Activated gamma-delta T cell treated with anti-CD3 and anti-CD28 coated beads, Interleukin-2, amount 50 U/mL, for 16 hours (primary cell): Measurements from ENCODE around the gene ZFHX3.

ENCODE experiments used
- DNase-seq: peaks from one replicate; pipeline ENCODE4 v3.0.0-alpha.2; 2020; ENCODE audit warnings: low read depth

Gene ZFHX3

DNA sequence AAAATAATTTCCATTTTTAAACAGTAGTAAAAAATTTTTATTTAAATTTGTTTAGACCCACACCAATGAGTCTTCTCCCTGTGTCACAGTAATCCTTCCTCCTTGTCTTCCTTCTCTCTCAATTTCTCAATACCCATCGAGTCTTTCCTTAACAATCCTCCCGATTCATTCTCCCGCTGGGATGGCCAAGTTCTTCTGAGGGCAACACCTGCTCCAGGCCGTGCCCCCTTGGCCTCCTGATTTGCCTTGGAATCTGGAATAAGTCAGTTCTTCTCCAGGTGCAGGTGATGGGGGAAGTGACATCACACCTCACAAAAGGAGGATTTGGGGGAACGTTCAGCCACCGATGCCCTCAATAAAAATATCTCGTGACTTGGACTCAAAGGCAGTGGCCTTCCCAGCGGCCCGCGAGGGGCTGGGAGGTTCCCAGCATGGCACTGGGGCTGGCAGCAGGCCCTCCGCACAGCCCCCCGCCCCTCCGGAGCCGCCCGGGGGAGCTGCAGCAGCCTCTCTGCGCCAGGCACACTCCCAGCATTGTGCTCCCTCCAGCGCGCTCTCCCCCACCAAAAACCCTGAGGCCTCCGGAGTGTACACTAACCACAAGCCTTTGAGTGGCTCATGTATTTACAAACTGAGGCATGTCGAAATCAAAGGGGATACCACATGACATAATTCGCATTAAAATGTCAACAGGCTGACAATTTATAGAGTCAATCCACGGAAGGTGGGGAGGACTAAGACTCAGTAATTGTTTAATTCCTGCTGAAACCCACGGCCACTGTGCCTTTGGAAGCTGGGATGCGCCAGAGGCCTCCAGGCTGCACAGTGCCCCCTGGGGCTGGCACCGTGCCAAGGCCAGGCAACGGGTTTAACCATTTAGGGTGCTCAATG lies 120.5 kb downstream of the ZFHX3 start:
- no peak for DNase-seq

DNA sequence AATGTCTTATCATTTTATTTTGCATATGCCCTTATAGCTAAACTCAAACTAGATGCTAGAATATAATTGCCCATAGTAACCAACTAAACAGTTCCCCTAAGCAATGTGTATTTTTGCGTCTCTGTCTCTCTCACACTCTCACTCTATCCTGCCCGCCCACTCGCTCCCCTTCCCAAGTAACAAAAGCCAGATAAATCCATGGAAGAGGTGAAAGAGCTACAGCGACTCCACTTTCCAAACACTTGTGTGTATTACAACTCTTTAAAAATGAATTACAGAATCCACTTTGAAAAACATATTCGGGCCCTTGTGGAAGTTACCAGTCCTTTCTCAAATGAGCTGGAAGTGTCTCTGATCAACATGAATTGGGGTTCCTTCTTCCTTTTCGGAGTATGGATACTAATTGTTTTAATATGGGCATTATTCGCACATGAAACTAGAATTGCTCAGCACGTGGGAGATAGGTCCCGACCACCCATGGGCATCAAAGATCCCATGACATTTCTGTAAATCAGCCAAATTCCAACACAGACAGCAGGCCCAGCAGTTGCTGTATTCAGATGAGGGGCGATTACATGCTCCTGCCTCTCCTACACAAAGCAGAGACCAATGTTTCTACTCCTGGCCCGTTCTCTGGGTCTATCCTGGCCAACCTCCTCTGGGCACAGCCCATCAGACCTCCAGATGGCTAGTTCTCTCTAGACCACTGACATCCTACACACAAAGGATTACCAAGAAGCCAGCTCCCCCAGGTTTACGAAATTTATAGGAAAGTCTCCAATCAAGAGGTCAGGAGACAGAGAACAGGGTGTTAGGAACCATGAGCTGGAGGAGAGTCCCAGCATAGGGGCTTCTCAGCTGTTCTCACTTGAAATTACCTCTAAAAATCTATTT lies 121.5 kb downstream of the ZFHX3 start:
- no peak for DNase-seq

DNA sequence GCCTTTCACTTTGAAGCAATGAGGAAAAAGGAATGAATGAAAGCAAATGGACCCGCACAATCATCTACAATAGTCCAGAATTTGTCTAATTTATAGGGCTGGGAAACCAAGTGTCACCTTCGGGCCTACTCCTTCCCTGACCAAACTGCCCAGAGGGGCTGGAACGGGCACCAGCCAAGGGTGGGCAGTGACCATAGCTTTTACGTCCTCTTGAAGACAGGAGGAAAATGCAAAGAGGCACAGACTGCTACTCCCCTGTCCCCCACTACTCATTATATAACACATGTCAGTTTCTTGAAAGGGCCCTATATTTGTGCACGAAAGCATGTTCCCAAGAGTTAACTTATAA lies 122.3 kb downstream of the ZFHX3 start:
- no peak for DNase-seq

DNA sequence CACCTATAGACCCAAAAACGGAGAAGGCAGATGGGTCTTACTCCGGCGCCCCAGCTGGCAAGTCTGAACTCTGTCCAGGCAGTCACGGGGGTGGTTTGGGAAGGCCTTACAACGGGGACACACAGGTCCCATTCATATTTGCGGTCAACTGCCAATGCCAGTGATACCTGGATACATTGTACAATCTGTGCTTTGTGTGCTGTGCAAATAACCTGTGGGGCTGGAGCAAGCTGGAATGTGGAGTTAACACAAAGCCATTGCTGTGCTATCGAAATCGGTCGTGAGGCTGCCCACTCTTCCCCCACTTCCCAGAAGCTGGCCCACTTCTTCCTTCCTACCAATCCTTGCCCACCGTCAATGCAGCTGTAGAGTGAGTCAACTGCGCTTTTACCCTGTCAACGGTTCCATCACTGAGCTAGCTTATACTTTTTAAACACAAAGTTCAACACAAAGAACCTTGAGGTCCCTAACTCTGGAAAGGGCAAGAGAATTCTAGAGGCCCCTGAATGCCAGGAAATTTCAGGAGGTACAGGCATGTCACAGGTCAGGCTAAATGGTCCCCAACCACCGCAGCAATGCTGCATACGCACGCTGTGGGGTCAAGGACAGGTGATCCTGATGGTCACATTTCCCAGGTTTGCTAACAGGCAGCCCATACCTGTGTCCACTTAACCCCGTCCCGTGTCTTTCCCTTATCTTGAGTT lies 122.8 kb downstream of the ZFHX3 start:
- DNase-seq, result no peak

- no peak for DNase-seq
These were observed 123.4 kb downstream of the ZFHX3 start for GRCh38 chr16:72924537-72924926.

DNA sequence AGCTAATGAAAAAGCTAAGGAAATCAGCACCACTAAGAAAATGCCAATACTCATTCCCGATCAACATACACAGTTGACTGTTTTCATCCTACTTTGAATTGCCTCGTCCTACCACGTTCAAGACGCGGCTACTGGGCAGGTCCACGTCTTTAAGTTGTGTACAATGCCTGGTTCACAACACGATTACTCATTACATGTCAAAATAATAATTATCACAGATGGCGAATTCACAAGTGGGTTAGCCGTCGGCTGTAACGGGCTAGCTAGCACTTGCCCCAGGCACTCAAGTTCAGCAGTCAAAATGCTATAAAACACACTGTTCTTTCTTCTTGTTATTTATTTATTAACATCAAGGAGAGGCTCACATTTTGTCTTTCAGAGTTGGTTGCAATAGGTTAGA lies 124.2 kb downstream of the ZFHX3 start:
- DNase-seq, result no peak

DNA sequence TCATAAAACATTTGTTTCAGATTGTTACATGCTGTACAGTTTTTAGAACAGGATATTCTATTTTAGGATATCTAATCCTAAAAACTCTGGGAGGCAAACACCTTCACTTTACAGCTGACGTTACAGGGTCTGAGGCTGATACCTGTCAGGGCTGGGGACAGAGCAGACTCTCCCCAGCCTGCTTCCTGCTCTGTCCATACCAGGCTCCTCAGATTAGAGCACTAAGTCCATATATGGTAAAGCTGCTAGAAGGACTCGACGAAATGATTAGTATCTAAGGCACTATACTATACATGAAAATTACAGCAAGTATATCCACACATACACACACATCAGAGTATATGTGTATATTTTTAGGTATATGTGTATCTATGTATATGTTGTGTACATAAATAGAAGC lies 125.2 kb downstream of the ZFHX3 start:
- no peak for DNase-seq

DNA sequence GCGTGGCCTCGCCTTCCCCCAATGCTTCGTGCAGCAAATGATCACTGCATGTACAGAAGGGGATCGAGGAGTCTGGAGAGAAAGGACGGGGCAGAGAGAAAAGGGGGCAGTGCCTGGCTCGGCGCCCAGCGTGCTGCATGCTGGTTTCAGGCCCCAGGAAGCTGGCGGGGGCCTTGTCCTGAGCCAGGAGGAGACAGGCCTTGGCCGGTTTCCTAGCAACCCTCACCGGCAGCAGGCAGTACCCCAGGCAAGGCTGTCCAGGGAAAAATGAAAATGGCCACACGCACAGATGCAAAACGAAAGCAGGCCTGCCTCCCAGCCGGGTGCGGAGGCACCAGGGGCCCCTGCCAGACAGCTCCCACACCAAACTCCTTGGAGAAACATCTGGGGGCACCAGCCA lies 126.3 kb downstream of the ZFHX3 start:
- DNase-seq, result no peak

DNA sequence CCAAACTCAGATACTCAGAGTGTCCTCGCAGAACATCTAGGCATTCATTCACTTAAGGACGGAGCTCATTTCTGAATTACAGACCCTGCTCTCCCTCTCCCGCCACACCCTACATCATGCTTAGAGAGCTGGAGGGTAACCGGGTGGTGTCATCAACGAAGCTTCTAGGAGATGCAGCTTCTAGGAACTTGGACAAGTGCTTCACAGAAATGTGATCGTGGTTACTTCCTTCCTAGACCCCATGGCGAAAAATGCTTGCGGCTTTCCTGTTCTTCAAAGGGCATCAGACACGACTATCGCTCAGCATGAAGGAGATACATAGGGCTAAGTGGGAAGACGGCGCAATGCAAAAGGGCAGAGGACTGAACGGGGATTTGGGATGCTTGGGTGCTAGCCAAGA lies 126.8 kb downstream of the ZFHX3 start:
- DNase-seq, result no peak

DNA sequence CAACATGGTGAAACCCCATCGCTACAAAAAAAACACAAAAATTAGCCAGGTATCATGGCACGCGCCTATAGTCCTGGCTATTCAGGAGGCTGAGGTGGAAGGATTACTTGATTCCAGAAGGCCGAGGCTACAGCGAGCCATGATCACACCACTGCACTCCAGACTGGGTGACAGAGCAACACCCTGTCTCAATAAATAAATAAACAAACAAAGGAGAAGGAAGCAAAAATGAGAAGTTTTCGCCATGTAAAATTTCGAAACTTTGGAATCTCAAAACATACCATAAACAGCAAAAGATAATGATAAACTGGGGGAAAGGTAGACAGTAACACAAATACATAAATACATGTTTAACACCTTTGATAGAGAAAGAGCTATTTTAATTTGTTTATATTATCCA lies 130.9 kb downstream of the ZFHX3 start:
- DNase-seq, result no peak

DNA sequence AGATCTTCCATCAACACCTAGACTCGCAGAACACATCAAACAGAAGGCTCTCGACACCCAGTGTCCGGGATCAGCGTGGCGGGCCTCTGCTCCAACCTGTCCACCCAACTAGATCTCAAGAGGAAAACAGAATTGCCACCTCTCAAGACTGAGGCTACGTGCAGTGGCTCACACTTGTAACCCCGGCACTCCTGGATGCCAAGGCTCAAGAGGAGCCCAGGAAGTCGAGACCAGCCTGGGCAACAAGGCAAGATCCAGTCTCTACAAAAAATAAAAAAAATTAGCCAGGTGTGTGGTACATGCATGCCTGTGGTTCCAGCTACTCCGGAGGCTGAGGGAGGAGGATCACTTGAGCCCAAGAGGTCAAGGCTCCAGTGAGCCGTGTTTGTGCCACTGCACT lies 132.6 kb downstream of the ZFHX3 start:
- DNase-seq, result no peak

DNA sequence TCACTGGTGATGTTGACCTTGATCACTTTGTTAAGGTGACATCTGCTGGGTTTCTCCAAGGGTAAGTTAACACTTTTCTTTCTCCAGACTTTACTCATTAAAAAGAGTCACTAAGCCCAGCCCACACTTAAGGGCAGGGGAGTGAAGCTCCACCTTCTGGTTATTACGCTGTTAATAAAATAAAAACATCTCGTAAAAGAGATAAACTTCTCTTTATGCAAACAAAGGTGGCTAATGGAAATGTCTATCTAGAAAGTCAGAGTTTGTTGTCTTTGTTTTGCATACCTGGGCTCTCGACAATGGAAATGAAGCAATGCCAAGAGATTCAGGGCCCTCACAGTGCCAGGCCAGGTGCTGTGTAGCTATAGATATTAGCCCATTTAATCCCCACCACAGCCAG lies 134.4 kb downstream of the ZFHX3 start:
- DNase-seq, result no peak

DNA sequence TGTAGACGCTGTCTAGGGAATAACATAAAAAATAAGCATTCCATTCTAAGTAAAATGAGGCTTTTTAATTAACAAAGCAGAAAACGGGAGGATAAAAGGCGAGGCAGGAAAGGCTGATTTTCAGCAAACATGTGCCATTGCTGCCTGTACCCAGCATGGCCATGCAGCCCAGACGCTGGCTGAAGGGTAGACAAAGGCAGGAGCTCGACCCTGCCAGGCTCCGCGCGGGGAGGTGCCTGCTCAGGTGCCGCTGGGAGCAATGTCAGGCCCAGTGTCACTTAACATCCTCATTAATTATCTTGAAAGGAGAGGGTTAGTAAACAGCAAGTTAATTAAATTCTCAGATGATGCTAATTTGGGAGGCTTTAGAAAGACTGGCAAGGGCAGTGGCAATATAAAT lies 136.0 kb downstream of the ZFHX3 start:
- no peak for DNase-seq

GRCh38 chr16:72910875-72911274 lies 137.1 kb downstream of the ZFHX3 start:
- DNase-seq, result no peak

DNA sequence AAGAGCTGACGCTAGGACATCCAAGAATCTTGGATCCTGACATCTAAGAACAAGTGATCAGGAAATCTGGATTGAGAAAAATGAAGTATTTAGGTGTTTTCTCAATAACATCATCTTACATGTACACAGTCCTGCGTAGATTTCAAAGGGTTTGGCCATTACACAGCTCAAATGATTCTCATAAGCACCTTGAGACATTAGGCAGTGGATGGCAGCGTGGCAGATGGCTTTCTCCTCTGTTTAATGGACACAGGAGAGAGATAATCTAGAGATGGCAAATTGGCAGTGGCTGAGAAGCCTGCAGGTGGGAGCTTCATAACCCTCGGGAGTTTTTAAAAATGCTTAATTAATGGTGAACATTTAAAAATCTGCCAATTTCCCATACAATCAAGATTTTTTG lies 137.5 kb downstream of the ZFHX3 start:
- no peak for DNase-seq

DNA sequence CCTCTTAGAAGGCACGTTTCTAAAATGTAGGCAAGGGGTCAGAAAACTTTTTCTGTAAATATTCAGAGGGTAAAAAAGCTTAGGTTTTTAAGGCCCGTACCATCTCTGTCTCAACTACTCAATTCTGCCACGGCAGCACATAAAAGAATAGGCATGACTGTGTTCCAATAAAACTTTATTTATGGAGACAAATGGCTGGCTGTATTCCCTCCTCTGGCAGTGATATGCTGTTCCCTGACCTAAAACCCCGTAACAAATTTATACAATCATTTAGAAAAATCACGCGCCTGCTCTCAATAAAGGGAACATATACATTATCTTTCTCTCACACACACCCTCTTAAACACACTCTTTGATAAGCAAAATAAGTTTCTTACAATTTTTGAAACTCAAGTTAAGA lies 138.7 kb downstream of the ZFHX3 start:
- no peak for DNase-seq

- DNase-seq, result no peak
These were observed 139.4 kb downstream of the ZFHX3 start for GRCh38 chr16:72908362-72909167.

GRCh38 chr16:72905581-72905980 lies 142.3 kb downstream of the ZFHX3 start:
- DNase-seq, result no peak

DNA sequence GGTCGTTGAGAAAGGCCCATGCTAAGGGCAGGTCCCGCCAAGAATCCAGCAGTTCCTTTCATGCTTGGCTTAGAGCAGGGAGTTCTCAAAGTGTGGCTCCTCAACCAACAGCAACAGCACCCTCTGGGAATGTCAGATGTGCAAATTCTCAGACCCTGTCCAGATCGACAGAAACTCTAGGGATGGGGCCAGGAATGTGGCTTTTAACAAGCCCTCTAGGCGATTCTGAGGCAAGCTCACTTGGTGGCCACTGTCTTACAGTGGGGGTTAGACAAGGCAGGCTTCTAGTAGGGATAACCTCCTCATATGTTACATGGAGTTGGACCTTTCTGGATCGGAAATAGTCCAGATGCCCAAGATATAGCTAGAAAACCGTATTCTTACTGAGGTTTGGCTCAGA lies 144.8 kb downstream of the ZFHX3 start:
- DNase-seq, result no peak

GRCh38 chr16:72902206-72902605 lies 145.7 kb downstream of the ZFHX3 start:
- DNase-seq, result no peak

GRCh38 chr16:72901000-72901627 lies 146.8 kb downstream of the ZFHX3 start:
- DNase-seq, result no peak
